Measurements from ENCODE around the gene ANKRD34B.

ANKRD34B gene

DNA sequence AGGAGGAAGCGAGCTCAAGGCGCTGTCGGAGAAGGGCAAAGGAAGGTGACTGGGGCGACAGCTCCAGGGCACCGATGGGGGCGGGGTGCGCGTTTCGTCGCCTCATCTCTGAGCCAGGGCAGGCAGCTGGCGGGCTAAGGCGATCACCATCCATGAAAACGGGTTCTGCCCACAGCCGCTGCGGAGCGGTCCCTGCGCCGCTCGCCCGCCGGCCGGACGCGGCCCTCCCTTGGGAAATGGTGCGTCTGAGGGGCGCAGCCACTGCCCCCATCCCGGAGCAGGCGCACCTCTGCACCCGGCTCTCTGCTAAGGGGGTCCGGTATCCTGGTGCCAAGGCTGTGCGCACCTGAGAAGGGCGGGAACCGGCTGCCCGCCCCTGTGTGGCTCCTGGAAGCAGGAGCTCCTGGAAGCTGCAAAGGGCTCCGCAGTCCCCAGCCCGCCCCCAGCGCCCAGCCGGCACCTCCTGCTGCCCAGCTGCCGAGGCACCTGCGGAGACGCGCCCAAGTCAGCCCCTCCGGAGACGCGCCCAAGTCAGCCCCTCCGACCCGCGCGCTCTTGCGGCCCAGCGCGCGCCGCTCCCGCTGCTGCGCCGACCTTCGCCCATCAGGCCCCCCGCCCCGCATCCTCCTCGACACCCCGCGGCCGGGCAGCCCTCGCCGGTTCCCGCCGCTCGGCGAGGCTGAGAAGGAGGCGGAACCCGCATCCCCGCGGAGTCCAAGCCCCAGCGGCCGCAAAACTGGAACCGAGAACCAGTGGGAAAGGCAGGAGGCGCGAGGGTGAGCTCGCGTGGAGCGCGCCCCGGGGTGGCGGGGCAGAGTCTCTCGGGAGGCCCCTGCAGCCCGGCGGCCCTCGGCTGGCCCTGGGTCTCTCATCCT lies 757 bp downstream of the ANKRD34B start:
- DNase-seq = no peak

DNA sequence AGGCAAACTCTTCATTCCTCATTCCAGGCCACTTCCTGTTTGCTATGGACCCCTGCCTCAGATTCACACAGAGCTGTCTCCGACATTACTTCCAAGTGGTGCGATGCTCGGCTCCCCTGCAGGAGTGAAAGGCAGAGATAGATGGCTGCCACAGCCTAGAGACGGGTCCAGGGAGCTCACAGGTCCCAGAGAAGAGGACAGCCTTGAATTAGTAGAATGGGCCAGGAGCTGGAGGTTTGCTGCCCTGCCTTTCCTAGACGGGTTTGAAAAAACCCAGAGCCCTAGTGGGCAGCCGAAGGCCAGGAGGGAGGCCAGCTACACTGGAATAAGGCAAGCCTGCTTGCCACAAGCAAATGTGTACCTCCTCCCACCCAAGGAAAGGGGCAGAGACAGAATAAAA lies 1.8 kb downstream of the ANKRD34B start:
- DNase-seq = no peak

GRCh38 chr5:80566711-80567259 lies 3.3 kb downstream of the ANKRD34B start:
- no peak for DNase-seq

DNA sequence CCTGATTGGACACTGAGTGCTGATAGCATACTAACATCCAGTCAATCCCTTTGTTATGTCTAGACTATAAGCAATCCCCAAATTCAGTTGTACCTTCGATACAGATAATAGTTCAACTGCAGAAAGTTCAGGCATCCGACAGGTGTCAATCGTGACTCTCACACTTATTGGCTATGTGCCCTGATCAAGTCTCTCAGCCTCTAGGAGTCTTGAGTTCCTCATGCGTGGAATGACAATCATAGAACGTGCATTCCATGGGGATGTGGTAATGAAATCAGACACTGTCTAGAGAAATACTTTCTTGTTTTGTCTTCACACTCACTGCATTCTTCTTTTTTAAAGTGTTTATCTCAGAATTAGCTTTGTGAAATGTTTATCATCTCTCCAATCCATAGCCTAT lies 4.8 kb downstream of the ANKRD34B start:
- no peak for DNase-seq

DNA sequence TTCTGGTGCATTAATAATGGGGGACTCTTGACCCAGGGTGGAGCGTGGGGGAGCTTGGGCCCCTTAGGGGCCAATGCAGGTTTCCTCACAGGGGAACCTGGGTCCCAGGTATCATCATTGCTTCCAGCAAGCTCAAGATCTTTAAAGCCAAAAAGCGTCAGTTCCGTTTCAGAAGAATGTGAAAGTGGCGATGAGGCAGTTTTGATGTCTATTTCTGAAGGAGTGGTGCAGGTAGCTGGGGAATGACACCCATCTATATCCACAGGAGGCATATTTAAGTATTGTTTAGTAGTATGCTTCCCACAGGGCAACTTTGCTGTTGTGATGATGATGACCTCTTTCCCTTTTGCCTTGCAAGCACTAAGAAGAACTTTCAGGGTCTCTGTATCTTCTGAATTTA lies 10.8 kb downstream of the ANKRD34B start:
- no peak for DNase-seq

GRCh38 chr5:80555099-80555498 lies 15.0 kb downstream of the ANKRD34B start:
- DNase-seq = no peak

DNA sequence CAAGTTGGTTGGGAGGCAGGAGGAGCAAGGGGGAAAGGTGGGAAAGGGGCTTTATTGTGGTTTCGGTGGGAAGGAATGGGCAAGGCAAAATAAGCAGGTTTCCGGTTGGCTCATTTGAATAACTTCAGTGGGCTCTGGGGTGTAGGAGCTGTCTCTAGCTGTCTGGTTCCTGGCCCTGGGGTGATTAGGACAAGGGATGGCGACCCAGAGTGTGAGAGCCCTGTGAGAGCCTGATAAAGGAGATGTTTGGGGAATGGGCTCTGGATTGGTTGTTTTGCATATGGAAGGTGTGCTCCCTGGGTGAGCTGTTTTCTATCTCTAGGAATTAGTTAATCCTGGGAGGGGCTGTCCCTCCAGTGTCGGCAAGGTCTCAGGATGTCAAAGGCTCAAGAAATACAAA lies 15.4 kb downstream of the ANKRD34B start:
- no peak for DNase-seq

DNA sequence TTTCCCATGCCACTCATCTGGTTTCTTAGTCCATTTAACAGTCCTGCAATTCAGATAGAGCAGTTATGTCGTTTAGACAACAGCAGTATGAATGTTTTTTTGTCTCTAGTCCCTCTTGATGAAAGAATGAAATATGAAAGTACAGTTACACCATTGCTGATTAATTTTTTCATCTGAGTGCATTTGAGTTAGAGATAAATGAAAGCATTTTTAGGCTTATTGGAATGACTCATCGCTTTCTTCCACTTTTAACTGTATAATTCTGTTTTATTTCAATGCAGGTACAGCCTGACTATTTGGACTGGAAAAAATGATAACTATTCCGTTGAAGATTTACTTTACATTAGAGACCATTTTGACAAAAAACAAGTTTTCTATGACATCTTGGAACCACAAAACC lies 28.7 kb downstream of the ANKRD34B start:
- no peak for DNase-seq

DNA sequence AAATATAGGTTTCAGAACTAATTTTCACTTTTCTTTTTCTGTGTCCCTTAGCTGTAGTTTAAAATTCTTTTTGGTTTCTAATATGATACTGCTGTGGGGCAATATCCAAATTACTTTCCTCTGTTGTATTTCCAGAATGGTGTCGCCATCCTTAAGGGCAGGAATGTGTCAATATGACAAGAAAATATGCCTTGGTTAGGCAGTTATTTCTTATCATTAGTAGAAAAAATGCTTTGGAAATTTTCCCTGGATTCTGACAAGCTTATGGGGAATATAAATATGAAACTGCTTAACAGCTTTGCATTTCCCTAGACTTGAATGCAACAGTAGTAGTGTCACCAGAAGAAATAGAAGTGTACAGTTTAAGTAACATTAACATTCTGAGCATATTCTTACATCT lies 29.4 kb downstream of the ANKRD34B start:
- no peak for DNase-seq

DNA sequence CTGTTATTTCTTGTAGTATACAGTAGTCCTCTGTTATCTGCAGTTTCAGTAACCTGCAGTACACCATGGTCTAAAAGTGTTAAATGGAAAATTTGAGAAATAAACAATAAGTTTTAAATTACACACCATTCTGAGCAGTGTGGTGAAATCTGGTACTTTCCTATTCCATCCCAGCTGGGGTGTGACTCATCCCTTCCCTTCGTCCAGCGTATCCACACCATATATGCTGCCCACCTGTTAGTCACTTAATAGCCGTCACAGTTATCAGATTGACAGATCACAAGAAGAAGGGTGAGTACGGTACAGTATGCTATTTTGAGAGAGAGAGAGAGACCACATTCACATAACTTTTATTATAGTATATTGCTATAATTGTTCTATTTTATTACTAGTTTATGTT lies 53.3 kb downstream of the ANKRD34B start:
- DNase-seq = no peak

DNA sequence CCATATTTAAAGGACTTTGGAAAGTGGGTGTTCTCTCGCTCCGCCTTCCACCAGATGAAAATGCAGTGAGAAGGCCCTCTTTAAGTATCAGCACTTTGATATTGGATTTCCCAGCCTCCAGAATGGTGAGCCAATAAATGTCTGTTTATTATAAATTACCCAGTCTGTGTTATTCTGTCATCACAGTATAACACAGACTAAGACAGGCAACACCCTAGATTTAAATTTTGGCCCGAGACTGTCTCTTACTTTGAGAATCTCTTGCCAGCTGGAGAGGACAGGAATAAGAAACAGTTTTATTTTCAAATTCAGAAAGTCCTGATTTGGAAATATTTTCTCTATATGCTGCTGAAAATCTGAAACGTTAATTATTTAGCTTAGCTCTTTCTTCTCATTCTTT lies 60.7 kb downstream of the ANKRD34B start:
- DNase-seq = no peak

DNA sequence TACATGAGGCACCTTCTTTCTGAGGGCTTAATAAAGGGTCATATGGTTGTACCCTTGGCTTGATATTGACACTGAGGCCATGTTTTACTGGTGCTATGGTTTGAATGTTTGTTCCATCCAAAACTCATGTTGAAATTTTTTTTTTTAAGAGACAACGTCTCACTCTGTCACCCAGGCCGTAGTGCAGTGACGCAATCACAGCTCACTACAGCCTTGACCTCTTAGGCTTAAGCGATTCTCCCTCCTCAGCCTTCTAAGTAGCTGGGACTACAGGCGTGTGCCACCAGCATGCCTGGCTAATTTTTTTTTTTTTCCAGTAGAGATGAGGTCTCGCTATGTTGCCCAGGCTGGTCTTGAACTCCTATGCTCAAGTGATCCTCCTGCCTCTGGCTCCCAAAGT lies 61.2 kb downstream of the ANKRD34B start:
- DNase-seq = no peak

GRCh38 chr5:80507663-80508062 lies 62.4 kb downstream of the ANKRD34B start:
- DNase-seq = no peak

Measured in NCI-H187 treated with DMSO at 0.1 percent for 48 hours (cell line).